ENCODE results near the gene OSTC. TPM values are rescaled to one million over a fixed set of nuclear protein-coding genes. Genes with fewer than 3 reads are reported as not detected.

The OSTC gene
- polyA plus RNA-seq, 1 of the 3 experiments (the other 2 are of a cell fraction), result 107 TPM

GRCh38 chr4:108622828-108623227 is 27.6 kb upstream of the OSTC start:
- Histone ChIP-seq H3K4me1 (ENCODE audit: control insufficient read depth in 1 of 2, insufficient read depth in 2 of 2, low read depth in 1 of 2, low read length in 1 of 2) (peaks cover 14 to 23% of the 10 kb centered on the region in 2 experiments; a peak in 3 of 4 replicates), H3K36me3 (replicated peaks in 1 of 2; ENCODE audit: control insufficient read depth in 1 of 2, insufficient read depth in 2 of 2, low read length in 1 of 2) (peaks cover 47 to 58% of the 10 kb centered on the region in 2 experiments), H2AFZ (ENCODE audit: low read depth) (no peak overlapping the region), H3K9me2 (no peaks in the 10 kb centered on the region), H3K27ac (ENCODE audit: low read depth in 2 of 2, low read length in 1 of 2) (no peak overlapping the region), H3K27me3 (ENCODE audit: insufficient read depth) (no peaks in the 10 kb centered on the region), H4K20me1 (ENCODE audit: insufficient read depth) (peaks cover 48% of the 10 kb centered on the region), H3K79me2 (ENCODE audit: insufficient read depth) (peaks cover 54% of the 10 kb centered on the region), H3K4me2 (peak overlapping the region; percentile 87), H3K4me3 (ENCODE audit: low read depth in 2 of 2, low read length in 1 of 2) (peak overlapping the region in 1 of 2 experiments; percentile 99; a peak in 2 of 4 replicates), H3K9me3 (no peaks in the 10 kb centered on the region), H3K9ac (0 out of 2 replicates have a peak overlapping the region, but pooled peaks have one; percentile 93), H3F3A (replicated peaks; ENCODE audit: insufficient read depth) (peaks cover 18% of the 10 kb centered on the region)
- 0 out of 2 replicates have a peak, but pooled peaks have one; percentile 12 for TF ChIP-seq POLR2AphosphoS5 (IDR thresholded peaks at IDR 0.05; ENCODE audit: low read depth, low read length)
- TF ChIP-seq ELF1 (IDR thresholded peaks at IDR 0.05), result no peak
- POLR2A ChIA-PET, result interaction anchor here (1.4 kb wide), 1 partner anchor 33 kb away, joined by 3 read pairs; no protein-coding TSS in a partner anchor
- no peak for DNase-seq
- CTCF ChIA-PET, result interaction anchor here (0.9 kb wide), 1 partner anchor 9 kb away, joined by 4 read pairs; no protein-coding TSS in a partner anchor
- 94% methylated on average over 5 of the region's 5 CpGs for WGBS (ENCODE audit: low lambda C conversion rate)

- peaks cover 54% of the 10 kb centered on the region for H3K79me2 ChIP-seq (ENCODE audit: insufficient read depth)
- POLR2A ChIA-PET, result interaction anchor here (1.1 to 1.4 kb wide), 2 partner anchors 26 to 31 kb away, joined by 3 read pairs; partner anchors contain the start of gene OSTC
- 80% methylated on average over 2 of the region's 2 CpGs for WGBS (ENCODE audit: low lambda C conversion rate)
Measured at GRCh38 chr4:108624263-108625056, 25.9 kb upstream of the OSTC start.

GRCh38 chr4:108626056-108626455 is 24.3 kb upstream of the OSTC start:
- DNase-seq, result no peak
- CTCF ChIA-PET, result interaction anchor here (1.1 to 1.3 kb wide), 2 partner anchors 10 to 12 kb away, joined by 3 to 4 read pairs; no protein-coding TSS in a partner anchor
- WGBS (ENCODE audit: low lambda C conversion rate), result 100% methylated on average over 1 of the region's 1 CpG
- no peak overlapping the region for H2AFZ ChIP-seq (ENCODE audit: low read depth)
- no peak overlapping the region for H3K9ac ChIP-seq
- H3K4me2 ChIP-seq, result no peak overlapping the region
- H3K27me3 ChIP-seq (ENCODE audit: insufficient read depth), result no peaks in the 10 kb centered on the region
- no peak overlapping the region for H3K27ac ChIP-seq (ENCODE audit: low read depth in 2 of 2, low read length in 1 of 2)
- peaks cover 25% of the 10 kb centered on the region for H3F3A ChIP-seq (replicated peaks; ENCODE audit: insufficient read depth)
- H4K20me1 ChIP-seq (ENCODE audit: insufficient read depth), result peaks cover 48% of the 10 kb centered on the region
- H3K9me2 ChIP-seq, result no peaks in the 10 kb centered on the region
- no peak overlapping the region for H3K4me3 ChIP-seq (ENCODE audit: low read depth in 2 of 2, low read length in 1 of 2)
- H3K79me2 ChIP-seq (ENCODE audit: insufficient read depth), result peaks cover 48% of the 10 kb centered on the region
- H3K9me3 ChIP-seq, result no peaks in the 10 kb centered on the region
- POLR2A ChIA-PET, result no interaction called here
- peaks cover 12 to 23% of the 10 kb centered on the region in 2 experiments; a peak in 3 of 4 replicates for H3K4me1 ChIP-seq (ENCODE audit: control insufficient read depth in 1 of 2, insufficient read depth in 2 of 2, low read depth in 1 of 2, low read length in 1 of 2)
- peaks cover 70 to 72% of the 10 kb centered on the region in 2 experiments for H3K36me3 ChIP-seq (replicated peaks in 1 of 2; ENCODE audit: control insufficient read depth in 1 of 2, insufficient read depth in 2 of 2, low read length in 1 of 2)
- no peak for TF ChIP-seq REST (IDR thresholded peaks at IDR 0.05; ENCODE audit: low read depth, low read length)
- TF ChIP-seq MXI1 (IDR thresholded peaks at IDR 0.05; ENCODE audit: low read depth, low read length), result no peak
- TF ChIP-seq JUND (IDR thresholded peaks at IDR 0.05), result no peak
- TF ChIP-seq USF1 (IDR thresholded peaks at IDR 0.05; ENCODE audit: borderline replicate concordance, low read depth), result no peak
- TF ChIP-seq, protein P1, sequence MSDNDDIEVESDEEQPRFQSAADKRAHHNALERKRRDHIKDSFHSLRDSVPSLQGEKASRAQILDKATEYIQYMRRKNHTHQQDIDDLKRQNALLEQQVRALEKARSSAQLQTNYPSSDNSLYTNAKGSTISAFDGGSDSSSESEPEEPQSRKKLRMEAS (IDR thresholded peaks at IDR 0.05; ENCODE audit: low read depth), result no peak
- no peak for TF ChIP-seq CTCF (IDR thresholded peaks at IDR 0.05)
- no peak for TF ChIP-seq EZH2phosphoT487 (IDR thresholded peaks at IDR 0.05; ENCODE audit: borderline replicate concordance, low read depth)
- TF ChIP-seq ELF1 (IDR thresholded peaks at IDR 0.05), result no peak
- no peak for TF ChIP-seq PBX3 (IDR thresholded peaks at IDR 0.05)

More at GRCh38 chr4:108624263-108625056, 25.9 kb upstream of the OSTC start:
- Histone ChIP-seq H3K36me3 (replicated peaks in 1 of 2; ENCODE audit: control insufficient read depth in 1 of 2, insufficient read depth in 2 of 2, low read length in 1 of 2) (peaks cover 59 to 63% of the 10 kb centered on the region in 2 experiments), H3K4me2 (peak overlapping the region; percentile 87; the same call in 1 of the 2 replicates), H3K9ac (peak overlapping the region; percentile 7; the same call in 1 of the 2 replicates), H4K20me1 (ENCODE audit: insufficient read depth) (peaks cover 48% of the 10 kb centered on the region), H3K9me2 (no peaks in the 10 kb centered on the region), H3K27ac (ENCODE audit: low read depth in 2 of 2, low read length in 1 of 2) (no peak overlapping the region), H3F3A (replicated peaks; ENCODE audit: insufficient read depth) (peaks cover 18% of the 10 kb centered on the region), H2AFZ (ENCODE audit: low read depth) (no peak overlapping the region), H3K4me3 (ENCODE audit: low read depth in 2 of 2, low read length in 1 of 2) (no peak overlapping the region), H3K4me1 (ENCODE audit: control insufficient read depth in 1 of 2, insufficient read depth in 2 of 2, low read depth in 1 of 2, low read length in 1 of 2) (peaks cover 12 to 23% of the 10 kb centered on the region in 2 experiments; a peak in 3 of 4 replicates), H3K27me3 (ENCODE audit: insufficient read depth) (no peaks in the 10 kb centered on the region), H3K9me3 (no peaks in the 10 kb centered on the region)
- no peak for TF ChIP-seq FOSL2 (IDR thresholded peaks at IDR 0.05; ENCODE audit: borderline replicate concordance, low read depth)
- DNase-seq, result no peak
- CTCF ChIA-PET, result no interaction called here

All from SK-N-SH (cell line).